Jurkat, Clone E6-1 (cell line): ENCODE results near the gene ITPR3.
"Not testable (repeated sequence)": the region's sequence is repeated elsewhere in the genome, so short reads cannot be mapped to it uniquely, and the experiment has no call there.

ENCODE experiments used
- DNase-seq: peaks from one replicate; pipeline ENCODE4 v3.0.0-alpha.2; 2011; ENCODE audit warnings: low read depth, low spot score
- H3K4me3 ChIP-seq: 2 replicates; pipeline ENCODE4 v1.5.1; 2011; ENCODE audit warnings: mild to moderate bottlenecking, low read length, control low read depth, moderate library complexity

The ITPR3 gene

DNA sequence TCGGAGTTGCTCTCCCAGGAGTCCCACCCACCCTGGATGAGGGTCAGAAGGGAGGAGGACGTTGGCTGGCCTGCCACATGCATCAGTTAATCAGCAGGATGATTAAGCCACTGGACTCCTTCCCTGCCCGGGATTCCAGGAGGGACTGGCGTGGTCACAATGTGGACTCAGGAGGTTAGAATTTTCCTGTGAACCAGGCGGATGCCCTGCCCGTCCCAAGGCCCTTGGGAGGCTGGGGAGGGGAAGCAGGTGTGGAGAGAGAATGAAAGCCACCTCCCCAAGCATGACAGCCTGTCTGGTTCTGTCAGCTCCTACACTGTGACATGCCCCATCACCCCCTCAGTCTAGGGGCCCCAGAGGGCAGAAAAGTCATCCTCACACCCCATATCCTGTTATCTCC, 11.6 kb upstream of the ITPR3 start:
- no peak for DNase-seq

DNA sequence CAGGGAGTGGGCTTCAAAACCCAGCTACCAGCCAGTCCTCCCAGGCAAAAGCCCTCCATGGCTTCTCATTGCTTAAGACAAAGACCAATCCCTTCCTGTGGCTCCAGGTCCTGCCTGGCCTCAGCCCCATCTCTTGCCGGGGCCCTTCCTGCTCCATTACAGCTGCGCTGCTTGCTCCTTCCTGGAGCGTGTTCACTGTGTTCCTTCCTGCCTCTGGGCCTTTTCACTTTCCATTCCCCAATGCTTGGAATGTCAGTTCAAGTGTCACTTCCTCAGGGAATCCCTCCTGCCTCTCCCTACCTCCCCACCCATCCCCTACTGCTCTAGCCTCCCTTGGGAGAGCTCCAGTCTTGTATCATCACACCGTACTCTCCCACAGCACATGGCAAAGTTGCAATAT, 11.1 kb upstream of the ITPR3 start:
- DNase-seq, result no peak

More for the DNA sequence above, 11.6 kb upstream of the ITPR3 start:
- H3K4me3 ChIP-seq, result no peak overlapping the region

DNA sequence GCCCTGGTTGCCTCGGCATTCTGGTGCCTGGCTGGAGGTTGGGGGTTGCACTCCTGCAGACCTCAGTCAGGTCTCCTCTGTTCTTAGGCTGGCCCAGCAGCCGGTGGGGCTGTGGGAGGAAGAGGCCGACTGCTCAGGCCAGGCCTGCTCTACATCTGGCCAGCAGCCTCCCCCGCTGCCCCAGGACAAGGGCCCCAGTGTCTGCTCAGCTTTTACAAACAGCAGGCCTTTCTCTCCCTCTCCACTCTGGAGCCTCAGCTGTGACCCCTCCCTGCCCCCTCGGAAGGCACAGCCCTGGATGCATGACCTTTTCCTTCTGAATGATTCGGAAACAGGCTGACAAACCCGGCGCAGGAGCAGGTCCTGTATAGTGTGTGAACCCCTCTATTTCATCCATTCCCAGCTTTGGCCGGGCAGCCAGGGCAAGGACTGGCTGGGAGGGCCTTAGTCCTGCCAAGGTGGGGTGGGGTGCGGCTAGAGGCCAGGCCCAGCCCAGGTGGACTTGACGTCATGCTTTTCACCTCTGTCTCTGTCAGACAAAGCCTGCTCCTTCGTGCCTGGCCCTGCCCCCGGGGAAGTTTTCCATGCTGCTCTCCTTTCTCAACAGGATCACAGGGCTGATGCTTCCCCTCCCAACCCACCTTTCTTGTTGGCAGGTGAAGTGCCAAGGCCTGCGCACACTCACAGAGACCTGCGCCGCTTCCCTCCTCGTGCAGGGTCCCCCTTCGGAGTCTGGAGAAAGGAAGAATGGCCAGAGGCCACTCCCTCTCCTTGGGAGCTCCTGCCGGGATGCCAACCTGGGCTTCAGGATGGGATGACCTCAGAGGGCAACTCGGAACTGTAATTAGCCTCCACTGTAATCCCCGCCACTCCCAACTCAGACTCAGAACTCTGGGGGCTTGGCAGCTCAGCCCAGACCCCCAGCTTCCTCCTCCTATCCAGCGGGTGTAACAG, 10.1 kb upstream of the ITPR3 start:
- DNase-seq, result no peak
- no peak overlapping the region for H3K4me3 ChIP-seq

More for the DNA sequence above, 11.1 kb upstream of the ITPR3 start:
- H3K4me3 ChIP-seq, result no peak overlapping the region

DNA sequence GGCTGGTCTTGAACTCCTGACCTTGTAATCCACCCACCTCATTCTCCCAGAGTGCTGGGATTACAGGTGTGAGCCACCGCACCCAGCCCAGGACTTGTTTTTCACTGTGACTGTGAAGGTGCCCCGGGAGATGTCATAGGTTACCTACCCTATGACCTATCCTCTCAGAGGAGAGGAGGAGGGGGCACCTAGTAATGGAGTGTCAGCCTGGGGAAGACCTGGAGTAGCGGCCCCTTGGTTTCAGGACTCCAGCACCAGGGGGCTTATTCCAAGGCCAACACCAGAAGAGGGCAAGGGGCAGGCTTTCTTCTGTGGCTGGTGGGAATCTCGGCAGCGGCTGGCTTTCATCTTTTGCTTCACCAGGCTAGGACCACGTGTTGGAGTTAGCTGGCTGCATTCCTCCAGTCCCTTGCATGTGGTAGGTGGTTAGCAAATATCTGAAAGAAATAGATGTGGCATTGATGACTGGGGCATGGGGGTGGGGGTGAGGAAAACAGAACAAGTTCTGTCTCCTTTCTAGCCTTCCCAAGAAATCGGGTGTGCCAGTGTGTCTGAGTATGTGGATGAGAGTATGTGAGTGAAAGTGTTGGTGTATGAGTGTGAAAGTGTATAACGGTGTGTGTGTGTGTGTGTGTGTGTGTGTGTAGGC, 7.9 kb upstream of the ITPR3 start:
- DNase-seq, result no peak
- H3K4me3 ChIP-seq, result no peak overlapping the region

DNA sequence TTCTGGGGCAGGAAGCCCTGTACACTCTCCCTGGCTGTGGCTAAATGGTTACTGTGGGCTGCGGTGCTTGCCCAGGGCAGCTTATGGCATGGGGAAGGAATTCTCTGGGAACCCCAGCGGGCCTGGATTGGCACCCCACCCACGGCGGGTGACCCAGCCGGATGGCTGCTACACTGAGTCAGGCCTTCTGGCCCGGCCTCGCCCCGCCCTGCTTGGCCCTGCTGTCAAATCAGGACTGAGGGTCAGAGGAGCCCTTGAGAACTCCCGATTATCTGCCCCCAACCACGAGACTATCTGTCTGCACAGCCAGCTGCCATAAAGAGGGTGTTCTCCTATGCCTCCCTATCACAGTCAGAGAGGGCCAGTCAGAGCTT, 7.3 kb upstream of the ITPR3 start:
- H3K4me3 ChIP-seq, result no peak overlapping the region
- DNase-seq, result no peak

DNA sequence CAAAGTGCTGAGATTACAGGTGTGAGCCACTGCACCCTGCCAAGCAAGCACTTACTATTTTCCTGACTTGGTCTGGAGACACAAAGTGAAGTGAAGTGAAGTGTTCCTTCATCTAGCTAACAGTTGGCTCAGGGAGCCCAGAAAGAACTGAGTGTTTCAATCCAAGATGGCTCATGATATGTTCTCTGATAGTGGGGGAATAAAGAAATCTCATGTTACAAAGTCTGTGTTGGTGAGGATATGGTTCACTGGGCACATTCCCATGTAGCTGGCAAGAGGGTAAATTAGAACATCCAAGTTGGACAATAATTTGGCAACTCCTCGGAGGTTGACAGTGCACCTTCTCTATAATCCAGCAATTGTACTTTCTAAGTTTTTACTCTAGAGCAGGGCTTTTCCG, 5.0 kb upstream of the ITPR3 start:
- no peak for DNase-seq
- no peak overlapping the region for H3K4me3 ChIP-seq

DNA sequence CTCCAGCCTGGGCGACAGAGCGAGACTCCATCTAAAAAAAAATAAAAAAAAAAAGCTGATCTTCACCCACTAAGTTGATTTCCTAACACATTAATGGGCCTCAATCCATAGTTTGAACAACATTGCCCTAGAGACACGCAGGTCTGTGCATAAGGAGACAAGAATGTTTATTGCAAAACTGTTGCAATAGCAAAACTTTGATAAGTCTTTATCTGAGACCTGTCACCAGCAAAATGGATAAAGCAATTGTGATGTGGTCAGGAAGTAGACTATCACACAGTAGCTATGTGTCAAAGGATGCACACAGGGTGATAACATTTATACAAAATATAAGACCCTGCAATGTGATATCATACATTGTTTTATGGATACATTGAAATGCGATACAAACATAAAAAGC, 4.2 kb upstream of the ITPR3 start:
- H3K4me3 ChIP-seq, result no peak overlapping the region
- no peak for DNase-seq

DNA sequence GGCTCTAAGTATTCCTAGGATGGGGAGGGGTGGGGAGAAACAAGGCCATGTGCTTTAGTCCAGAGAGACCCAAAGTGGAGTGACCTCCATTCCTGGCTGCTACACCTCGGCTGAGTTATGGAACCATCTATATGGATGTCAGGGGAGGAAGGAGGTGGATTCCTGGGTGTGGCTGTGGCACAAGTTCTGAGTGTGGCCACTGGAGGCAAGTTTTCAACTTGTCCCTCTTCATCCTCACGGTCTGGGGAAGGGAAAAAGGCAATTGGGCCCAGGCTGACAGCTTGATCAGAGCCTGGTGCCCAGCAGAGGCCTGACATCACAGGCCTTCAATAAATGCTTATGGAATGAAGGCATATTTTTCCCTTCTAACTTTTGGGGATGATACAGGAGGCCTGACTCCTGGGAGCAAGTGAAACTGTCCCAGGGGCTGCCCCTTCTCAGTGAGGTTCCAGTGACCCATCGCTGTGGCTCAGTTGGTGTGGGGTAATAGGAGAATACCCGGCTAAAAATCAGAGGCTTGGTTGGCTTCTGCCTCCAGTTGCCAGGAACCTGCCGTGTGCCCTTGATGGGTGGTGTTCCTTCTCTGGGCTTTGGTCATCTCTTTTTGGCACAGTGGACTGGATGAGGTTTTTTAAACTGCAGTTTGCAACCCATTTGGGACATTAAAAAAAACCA, 1.8 kb upstream of the ITPR3 start:
- H3K4me3 ChIP-seq, result no peak overlapping the region

DNA sequence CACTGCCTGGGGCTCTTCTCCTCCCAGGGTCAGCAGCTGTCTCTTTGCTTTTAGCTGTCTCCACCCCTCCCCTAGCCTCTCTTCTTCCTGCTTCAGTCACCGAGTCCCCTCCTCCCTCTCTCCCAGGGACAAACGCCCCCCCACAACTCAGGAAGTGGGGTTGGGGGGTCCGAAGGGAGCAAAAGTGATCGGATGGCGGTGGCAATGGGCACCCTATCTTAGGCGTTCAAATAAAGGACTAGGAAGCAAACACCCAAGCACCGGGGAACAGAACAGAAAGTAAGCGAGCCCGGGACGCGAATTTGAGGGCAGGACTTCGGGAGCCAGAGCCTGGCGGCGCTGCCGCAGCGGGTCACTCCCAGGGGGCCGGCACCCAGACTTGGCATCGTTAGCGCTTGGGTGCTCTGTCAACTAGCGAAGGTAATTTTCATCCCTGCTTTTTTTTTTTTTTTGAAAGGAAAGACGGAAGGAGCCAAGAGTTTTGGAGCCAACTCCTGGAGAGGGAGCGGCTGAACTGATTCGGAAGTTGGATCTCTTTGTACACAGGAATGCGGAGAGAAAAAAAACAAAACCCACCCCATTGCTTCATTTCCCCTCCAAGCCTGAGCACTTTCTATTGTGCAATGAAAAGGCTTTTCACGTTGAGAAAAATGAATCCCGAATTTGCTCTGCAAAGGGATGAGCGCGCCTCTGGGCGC, 815 bp upstream of the ITPR3 start:
- no peak for DNase-seq

More for the DNA sequence above, 1.8 kb upstream of the ITPR3 start:
- DNase-seq, result no peak

DNA sequence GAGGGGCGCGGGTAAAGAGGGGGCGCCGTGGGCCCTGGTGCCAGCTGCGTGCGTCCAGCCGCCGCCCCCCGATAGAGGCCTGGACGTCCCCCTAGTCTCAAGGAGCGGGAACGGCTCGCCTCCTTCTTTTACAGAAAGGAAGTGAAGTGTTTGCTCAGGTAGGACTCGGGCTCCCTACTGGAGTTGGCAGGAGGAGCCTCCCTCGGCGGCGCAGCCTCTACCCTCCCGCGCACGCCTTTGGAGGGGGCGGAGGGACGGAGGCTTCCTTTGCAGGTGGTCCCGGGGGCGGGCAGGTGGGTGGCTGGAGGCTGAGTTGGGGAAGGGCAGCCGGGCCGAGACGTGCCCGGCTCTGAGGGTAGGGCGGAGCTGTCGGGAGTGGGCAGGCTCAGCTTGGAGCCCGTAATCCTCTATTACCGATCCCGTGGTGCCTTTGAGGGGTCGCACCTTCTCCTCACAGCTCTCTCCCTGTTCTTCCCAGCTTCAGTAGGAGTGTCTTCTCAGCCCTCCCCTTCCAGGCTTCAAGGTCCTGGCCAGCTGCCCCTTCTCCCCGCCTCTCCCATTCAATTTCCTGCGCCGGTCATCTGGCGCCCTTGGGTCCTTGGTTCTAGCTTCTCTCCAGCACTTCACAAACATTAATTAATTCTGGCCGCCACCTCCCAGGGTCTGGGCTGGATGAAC, 728 bp downstream of the ITPR3 start:
- peak overlapping the region; percentile 87 for H3K4me3 ChIP-seq
- no peak for DNase-seq

More for the DNA sequence above, 815 bp upstream of the ITPR3 start:
- H3K4me3 ChIP-seq, result peak overlapping the region; percentile 87

DNA sequence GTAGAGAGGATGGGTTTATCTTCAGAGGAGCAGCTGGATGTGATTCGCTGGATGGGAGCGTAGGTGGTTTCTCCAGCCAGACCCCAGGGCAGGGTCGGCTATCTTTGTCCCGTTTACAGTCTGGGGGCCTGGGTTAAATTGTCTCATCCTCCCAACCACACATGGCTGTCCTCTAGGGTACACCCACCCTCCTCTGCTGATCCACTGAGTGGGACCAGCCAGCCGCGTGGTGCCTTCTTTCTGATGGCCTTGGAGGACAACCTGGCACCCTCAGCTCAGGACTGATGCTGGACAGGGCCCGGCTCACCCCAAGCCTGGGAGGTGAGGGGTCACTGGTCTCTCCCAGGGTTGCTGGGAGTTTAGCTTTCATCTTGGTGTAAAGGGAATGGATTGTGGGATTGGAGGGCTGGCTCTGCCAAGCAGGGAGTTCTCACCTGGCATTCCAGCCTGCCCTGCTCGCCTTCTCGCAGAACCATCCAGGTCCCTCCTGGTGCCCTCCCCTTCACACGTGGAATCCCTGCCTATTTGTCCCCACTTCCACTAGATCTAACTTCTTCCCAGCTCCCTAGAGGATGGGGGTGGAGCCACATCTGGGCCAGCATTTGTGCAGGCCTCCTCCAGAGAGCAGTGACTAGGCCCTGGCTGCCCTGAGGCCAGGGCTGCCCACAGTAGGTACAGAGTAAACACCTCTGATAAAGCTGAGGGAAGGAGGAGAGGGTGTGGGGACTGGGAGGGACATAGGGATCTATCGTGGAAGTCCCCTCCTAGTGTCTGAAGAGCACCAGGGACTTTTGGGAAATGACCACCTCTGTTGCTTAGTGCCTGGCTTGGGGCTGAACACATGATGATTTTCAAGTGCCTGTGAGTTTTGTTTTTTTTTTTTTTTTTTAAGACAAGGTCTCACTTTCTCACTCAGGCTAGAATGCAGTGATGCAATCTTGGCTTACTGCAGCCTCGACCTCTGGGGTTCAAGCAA, 1.6 kb downstream of the ITPR3 start:
- no peak for DNase-seq
- H3K4me3 ChIP-seq, result peak overlapping the region; percentile 87

DNA sequence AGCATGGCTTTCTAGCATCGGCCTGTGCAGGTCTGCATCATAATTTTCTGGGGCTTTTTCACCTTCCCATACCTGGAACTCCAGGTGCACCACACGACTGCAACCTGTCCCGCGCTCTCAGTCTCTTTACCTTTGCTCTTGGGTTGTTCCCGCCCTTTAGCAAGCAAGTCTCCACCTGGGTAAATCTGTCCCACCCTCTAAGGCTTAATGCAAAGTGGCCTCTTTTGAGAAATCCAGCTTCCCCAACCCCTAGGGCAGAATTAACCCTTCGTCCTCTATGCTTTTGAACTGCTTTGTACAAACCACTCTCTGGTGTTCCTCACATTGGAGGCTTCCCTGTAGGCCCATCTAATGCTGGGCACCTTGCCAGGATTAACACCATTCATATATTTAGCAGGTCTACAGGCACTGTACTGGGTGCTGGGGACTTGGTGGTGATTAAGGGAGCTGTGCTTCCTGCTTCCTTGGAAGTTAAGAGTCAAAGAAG, 2.8 kb downstream of the ITPR3 start:
- no peak overlapping the region for H3K4me3 ChIP-seq
- DNase-seq, result no peak

DNA sequence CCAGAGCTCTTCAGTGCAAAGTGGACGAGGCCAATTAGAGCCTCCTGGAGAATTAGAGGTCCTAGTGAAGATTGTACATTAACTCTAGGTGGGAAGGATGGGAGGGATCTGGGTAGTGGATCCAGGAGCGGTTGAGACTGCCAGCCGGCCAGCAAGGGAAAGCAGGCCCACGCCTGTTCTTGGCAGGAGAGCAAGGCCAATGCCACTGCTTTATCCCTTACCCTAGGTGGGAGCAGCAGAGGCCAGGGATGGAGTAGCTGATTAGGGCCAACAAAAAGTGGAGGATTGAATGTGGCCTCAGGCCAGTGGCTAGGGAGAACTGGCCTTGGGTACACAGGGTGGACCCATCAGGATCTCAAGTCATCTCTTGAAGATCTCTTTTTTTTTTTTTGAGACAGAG, 3.7 kb downstream of the ITPR3 start:
- H3K4me3 ChIP-seq, result no peak overlapping the region
- DNase-seq, result no peak

DNA sequence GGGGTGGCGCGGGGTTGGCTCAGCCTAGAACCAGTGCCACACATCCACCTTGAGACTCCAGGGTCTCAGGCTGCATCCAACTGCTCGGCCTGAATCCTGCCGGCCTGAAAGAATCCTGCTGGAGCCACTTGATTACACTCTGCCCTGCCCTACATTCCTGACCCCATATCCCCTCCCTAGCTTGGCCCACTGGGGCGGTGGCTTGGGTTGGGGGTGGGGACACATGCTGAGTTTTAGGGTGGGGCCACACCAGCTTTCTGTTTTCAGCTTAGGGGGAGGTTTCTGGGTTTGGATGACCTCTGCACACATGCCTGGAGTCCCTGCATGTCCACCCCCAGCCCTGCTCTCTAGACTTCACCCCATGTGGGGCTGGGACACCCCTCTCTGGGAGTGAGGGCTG, 6.8 kb downstream of the ITPR3 start:
- no peak overlapping the region for H3K4me3 ChIP-seq
- no peak for DNase-seq

DNA sequence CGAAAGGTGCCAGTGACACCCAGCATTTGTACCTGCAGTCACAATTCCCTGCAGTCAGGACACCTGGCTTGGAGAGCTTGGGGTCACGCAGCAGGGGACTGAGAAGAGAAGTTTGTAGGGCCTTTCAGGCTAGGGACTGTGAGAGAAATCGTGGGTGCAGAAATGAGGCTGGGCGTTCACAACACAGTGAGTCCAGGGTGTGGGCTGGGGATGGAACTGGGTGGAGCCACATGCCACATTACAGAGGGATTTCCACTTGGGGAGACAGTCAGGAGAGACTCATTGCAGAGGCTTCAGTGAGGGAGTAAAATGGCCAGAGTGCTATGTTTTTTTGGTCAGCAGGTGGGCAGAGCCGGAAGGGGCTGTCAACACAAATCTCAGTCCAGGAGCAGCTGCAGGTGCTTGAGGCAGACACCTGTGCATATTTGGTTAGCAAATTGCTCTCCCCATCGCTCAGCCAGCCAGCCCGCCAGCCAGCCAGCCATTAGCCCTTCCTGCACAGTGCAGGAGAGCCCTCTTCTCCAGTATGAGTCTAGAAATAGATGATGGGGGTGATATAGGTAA, 7.4 kb downstream of the ITPR3 start:
- H3K4me3 ChIP-seq, result no peak overlapping the region
- no peak for DNase-seq

DNA sequence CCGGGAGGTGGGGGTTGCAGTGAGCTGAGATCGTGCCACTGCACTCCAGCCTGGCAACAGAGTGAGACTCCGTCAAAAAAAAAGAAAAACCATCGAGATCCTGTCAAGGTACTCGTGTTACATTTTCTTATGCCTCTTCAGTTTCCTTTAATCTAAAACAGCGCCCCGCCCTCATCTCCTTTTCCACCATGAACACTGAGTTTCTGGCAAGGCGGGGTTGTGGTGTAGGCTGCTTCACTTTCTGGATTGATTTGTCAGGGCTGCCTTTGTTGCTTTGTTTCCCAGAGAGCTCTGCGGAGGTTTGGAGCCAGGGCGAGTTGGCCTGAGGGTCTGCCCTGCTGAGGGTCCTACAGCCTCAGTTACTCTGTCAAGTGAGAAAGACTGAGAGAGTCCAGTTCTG, 8.9 kb downstream of the ITPR3 start:
- H3K4me3 ChIP-seq, result no peak overlapping the region
- DNase-seq, result no peak

DNA sequence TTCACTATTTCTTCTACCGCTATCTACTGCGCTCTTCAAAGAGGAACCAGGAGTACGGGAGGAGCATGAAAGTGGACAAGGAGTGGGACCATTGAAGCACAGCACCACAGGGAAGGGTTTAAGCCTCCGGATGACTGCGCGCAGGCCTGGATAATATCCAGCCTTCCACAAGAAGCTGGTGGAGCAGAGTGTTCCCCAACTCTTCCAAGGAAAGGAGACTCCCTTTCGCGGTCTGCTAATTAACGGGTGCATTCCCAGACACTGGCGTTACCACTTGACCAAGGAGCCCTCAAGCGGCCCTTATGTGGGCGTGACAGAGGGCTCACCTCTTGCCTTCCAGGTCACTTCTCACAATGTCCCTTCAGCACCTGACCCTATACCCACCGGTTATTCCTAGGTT, 10.4 kb downstream of the ITPR3 start:
- DNase-seq, H3K4me3 ChIP-seq: not testable (repeated sequence)
